ENCODE measurements around the gene CYP3A7. TPM values are rescaled to one million over a fixed set of nuclear protein-coding genes. Genes with fewer than 3 reads are reported as not detected.

The CYP3A7 gene
- total and polyA plus RNA-seq, 2 of the 4 experiments (the other 2 are of a cell fraction): not detected

GRCh38 chr7:99742737-99743394 lies 7.9 kb upstream of the CYP3A7 start:
- no peak overlapping the region for H2BK5ac ChIP-seq (ENCODE audit: low read depth, low read length, poor library complexity, severe bottlenecking)
- H4K8ac ChIP-seq (ENCODE audit: low read depth in 2 of 2, low read length in 2 of 2): no peak overlapping the region
- H2AK9ac ChIP-seq (replicated peaks; ENCODE audit: low read depth, low read length, poor library complexity): no peak overlapping the region
- dilution Hi-C loops (cut with HindIII; ENCODE audit: low sequenced_read_pairs, unreplicated experiment) (no loop called here), intact Hi-C loops (cut with micrococcal nuclease) (no loop called here), in situ Hi-C loops (cut with MboI; ENCODE audit: low sequenced_read_pairs) (no loop called here)
- H3K4me3 ChIP-seq (ENCODE audit: insufficient read depth, low read depth, low read length): no peak overlapping the region
- TF ChIP-seq NFE2L2 (IDR thresholded peaks at IDR 0.05; ENCODE audit: low read depth, low read length) (no peak), MXI1 (IDR thresholded peaks at IDR 0.05; ENCODE audit: borderline replicate concordance, low read depth, low read length) (no peak), FOS (IDR thresholded peaks at IDR 0.05; ENCODE audit: low read depth, low read length) (no peak), CHD1 (IDR thresholded peaks at IDR 0.05; ENCODE audit: low read depth, low read length) (no peak), RFX5 (IDR thresholded peaks at IDR 0.05; ENCODE audit: low read depth, low read length) (no peak)
- H4K20me1 ChIP-seq (ENCODE audit: insufficient read depth, low read length): no peaks in the 10 kb centered on the region
- H2BK120ac ChIP-seq (ENCODE audit: low read depth, low read length): no peak overlapping the region
- no peak overlapping the region for H2BK15ac ChIP-seq (ENCODE audit: low read depth, low read length)
- no peaks in the 10 kb centered on the region for H3K4me1 ChIP-seq (ENCODE audit: control insufficient read depth, insufficient read depth, low read length)
- no peak overlapping the region for H3K27ac ChIP-seq (ENCODE audit: insufficient read depth, low read length)
- H2AFZ ChIP-seq (replicated peaks; ENCODE audit: low read length, poor library complexity): no peak overlapping the region
- no peak overlapping the region for H2AK5ac ChIP-seq (ENCODE audit: low read depth, low read length)
- H3K56ac ChIP-seq (ENCODE audit: extremely low read depth, insufficient read depth, low read length): no peak overlapping the region
- H3K9me1 ChIP-seq (ENCODE audit: insufficient read depth, low read length): no peaks in the 10 kb centered on the region
- no peaks in the 10 kb centered on the region for H3K36me3 ChIP-seq (ENCODE audit: control insufficient read depth, insufficient read depth, low read length)
- no peak overlapping the region for H4K91ac ChIP-seq (ENCODE audit: insufficient read depth, low read depth, low read length)
- CTCF ChIA-PET: no interaction called here
- H3K23ac ChIP-seq (ENCODE audit: low read depth, low read length): no peak overlapping the region
- H3K27me3 ChIP-seq (ENCODE audit: control insufficient read depth, insufficient read depth, low read length): peaks cover 3% of the 10 kb centered on the region; the same call in 1 of the 2 replicates
- H2BK20ac ChIP-seq (ENCODE audit: low read depth, low read length): no peak overlapping the region
- H4K5ac ChIP-seq (ENCODE audit: low read depth, low read length): no peak overlapping the region
- no TSS peak for BruUV-seq (replicated peaks)
- WGBS, 2 experiments (ENCODE audit: extremely low coverage in 2 of 2, insufficient read length in 1 of 2): 20% methylated on average over 1 of the region's 4 CpGs; no CpG with 5 or more reads in 1 of the 2 experiments
- no peak overlapping the region for H3K4ac ChIP-seq (ENCODE audit: low read depth, low read length)
- H3K4me2 ChIP-seq (ENCODE audit: low read depth, low read length): no peak overlapping the region
- no peak overlapping the region for H3K18ac ChIP-seq (ENCODE audit: low read depth, low read length)
- no peak overlapping the region for H3K14ac ChIP-seq (replicated peaks; ENCODE audit: low read depth, low read length)
- H3K79me1 ChIP-seq (ENCODE audit: low read depth in 1 of 2, low read length in 2 of 2): no peaks in the 10 kb centered on the region
- DNase-seq: no peak
- no peak overlapping the region for H3K9ac ChIP-seq (ENCODE audit: low read depth, low read length)
- H3K9me3 ChIP-seq (ENCODE audit: control insufficient read depth, insufficient read depth, low read length): no peaks in the 10 kb centered on the region
- ATAC-seq (ENCODE audit: low read depth): no peak
- POLR2A ChIA-PET (ENCODE audit: unreplicated experiment): no interaction called here

Data from IMR-90 (cell line).